ENCODE data around the gene PTPRF.

PTPRF gene

GRCh38 chr1:43611950-43612349 is 81.3 kb downstream of the PTPRF start:
- TF ChIP-seq CTCF (IDR thresholded peaks at IDR 0.05), result no peak
- Histone ChIP-seq H3K4me1 (no peaks in the 10 kb centered on the region), H3K36me3 (peaks cover 1 to 100% (median 55%) of the 10 kb centered on the region in 3 donors), H3K9me3 (no peaks in the 10 kb centered on the region), H3K27me3 (no peaks in the 10 kb centered on the region), H3K4me3 (no peak overlapping the region), H3K27ac (no peak overlapping the region)
- DNase-seq, result no peak
- intact Hi-C loops (cut with DNase I; ENCODE audit: low total_unique reads), result no loop called here

GRCh38 chr1:43612406-43612805 is 81.7 kb downstream of the PTPRF start:
- H3K27ac ChIP-seq, result no peak overlapping the region
- intact Hi-C loops (cut with DNase I; ENCODE audit: low total_unique reads), result no loop called here
- DNase-seq, result no peak
- no peaks in the 10 kb centered on the region for H3K4me1 ChIP-seq
- TF ChIP-seq CTCF (IDR thresholded peaks at IDR 0.05), result no peak
- no peak overlapping the region for H3K4me3 ChIP-seq
- H3K27me3 ChIP-seq, result no peaks in the 10 kb centered on the region
- H3K36me3 ChIP-seq, result peaks cover 0 to 100% (median 56%) of the 10 kb centered on the region in 3 donors
- no peaks in the 10 kb centered on the region for H3K9me3 ChIP-seq

GRCh38 chr1:43613075-43613942 is 82.6 kb downstream of the PTPRF start:
- intact Hi-C loops (cut with DNase I; ENCODE audit: low total_unique reads), result no loop called here
- DNase-seq, result no peak
- peaks cover 0 to 100% (median 55%) of the 10 kb centered on the region in 3 donors for H3K36me3 ChIP-seq

GRCh38 chr1:43614211-43614610 is 83.5 kb downstream of the PTPRF start:
- Histone ChIP-seq H3K27ac (no peak overlapping the region), H3K4me1 (no peaks in the 10 kb centered on the region), H3K27me3 (no peaks in the 10 kb centered on the region), H3K9me3 (no peaks in the 10 kb centered on the region), H3K4me3 (no peak overlapping the region), H3K36me3 (peaks cover 0 to 100% (median 54%) of the 10 kb centered on the region in 3 donors)
- TF ChIP-seq CTCF (IDR thresholded peaks at IDR 0.05), result no peak
- intact Hi-C loops (cut with DNase I; ENCODE audit: low total_unique reads), result no loop called here
- no peak for DNase-seq

More at GRCh38 chr1:43613075-43613942, 82.6 kb downstream of the PTPRF start:
- Histone ChIP-seq H3K4me1 (no peaks in the 10 kb centered on the region), H3K4me3 (no peak overlapping the region), H3K9me3 (no peaks in the 10 kb centered on the region), H3K27me3 (no peaks in the 10 kb centered on the region), H3K27ac (no peak overlapping the region)
- no peak for TF ChIP-seq CTCF (IDR thresholded peaks at IDR 0.05)

- peaks cover 0 to 100% (median 54%) of the 10 kb centered on the region in 3 donors for H3K36me3 ChIP-seq
Observed at GRCh38 chr1:43614891-43615290, 84.2 kb downstream of the PTPRF start.

More at GRCh38 chr1:43614891-43615290, 84.2 kb downstream of the PTPRF start:
- no peak for DNase-seq
- no peaks in the 10 kb centered on the region for H3K4me1 ChIP-seq
- H3K27ac ChIP-seq, result no peak overlapping the region
- H3K9me3 ChIP-seq, result no peaks in the 10 kb centered on the region
- TF ChIP-seq CTCF (IDR thresholded peaks at IDR 0.05), result no peak
- no peaks in the 10 kb centered on the region for H3K27me3 ChIP-seq
- intact Hi-C loops (cut with DNase I; ENCODE audit: low total_unique reads), result no loop called here
- H3K4me3 ChIP-seq, result no peak overlapping the region

Data from tibial artery (tissue), 4 donors.